ENCODE measurements around the gene SGPP2. TPM values are rescaled to one million over a fixed set of nuclear protein-coding genes. Genes with fewer than 3 reads are reported as not detected.

The SGPP2 gene
- total RNA-seq, 4 donors from 2014 or later = 0.63 to 15.3 (median 7.2) TPM

DNA sequence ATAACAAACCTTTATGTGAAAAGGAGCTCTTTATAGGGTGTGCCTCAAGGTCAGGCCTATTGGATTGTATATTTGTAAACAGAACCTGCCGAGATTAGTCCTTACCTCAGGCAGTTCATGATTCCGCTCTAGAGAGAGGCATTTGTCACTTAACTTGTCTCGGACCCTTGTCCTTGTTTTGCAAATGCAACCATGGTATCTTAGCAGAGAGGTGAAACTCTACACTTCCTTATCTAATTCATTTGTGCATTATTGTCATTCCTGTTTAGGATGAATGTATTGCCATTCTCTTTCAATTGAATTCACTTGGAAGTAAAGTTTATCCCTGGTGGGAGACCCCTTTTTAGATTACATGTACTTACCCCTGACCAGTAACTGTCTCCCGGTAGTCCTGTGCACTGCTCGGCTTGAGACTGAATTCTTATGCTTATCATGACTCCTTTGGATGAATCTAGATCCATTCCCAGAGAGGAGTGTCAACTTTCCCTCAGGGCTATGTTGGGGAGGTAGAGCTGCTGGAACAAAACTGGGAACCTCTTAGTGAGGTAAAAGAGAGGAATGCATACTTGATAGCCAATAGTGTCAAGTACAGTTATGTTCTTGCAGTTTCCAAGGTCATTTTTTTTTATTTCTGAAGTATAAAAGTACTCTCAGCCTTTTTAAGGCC is 46.6 kb downstream of the SGPP2 start:
- ATAC-seq (ENCODE audit: low FRiP score) = no peak
- TF ChIP-seq, protein P1, sequence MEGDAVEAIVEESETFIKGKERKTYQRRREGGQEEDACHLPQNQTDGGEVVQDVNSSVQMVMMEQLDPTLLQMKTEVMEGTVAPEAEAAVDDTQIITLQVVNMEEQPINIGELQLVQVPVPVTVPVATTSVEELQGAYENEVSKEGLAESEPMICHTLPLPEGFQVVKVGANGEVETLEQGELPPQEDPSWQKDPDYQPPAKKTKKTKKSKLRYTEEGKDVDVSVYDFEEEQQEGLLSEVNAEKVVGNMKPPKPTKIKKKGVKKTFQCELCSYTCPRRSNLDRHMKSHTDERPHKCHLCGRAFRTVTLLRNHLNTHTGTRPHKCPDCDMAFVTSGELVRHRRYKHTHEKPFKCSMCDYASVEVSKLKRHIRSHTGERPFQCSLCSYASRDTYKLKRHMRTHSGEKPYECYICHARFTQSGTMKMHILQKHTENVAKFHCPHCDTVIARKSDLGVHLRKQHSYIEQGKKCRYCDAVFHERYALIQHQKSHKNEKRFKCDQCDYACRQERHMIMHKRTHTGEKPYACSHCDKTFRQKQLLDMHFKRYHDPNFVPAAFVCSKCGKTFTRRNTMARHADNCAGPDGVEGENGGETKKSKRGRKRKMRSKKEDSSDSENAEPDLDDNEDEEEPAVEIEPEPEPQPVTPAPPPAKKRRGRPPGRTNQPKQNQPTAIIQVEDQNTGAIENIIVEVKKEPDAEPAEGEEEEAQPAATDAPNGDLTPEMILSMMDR (IDR thresholded peaks at IDR 0.05) = no peak
- no peak for DNase-seq (ENCODE audit: low spot score)

DNA sequence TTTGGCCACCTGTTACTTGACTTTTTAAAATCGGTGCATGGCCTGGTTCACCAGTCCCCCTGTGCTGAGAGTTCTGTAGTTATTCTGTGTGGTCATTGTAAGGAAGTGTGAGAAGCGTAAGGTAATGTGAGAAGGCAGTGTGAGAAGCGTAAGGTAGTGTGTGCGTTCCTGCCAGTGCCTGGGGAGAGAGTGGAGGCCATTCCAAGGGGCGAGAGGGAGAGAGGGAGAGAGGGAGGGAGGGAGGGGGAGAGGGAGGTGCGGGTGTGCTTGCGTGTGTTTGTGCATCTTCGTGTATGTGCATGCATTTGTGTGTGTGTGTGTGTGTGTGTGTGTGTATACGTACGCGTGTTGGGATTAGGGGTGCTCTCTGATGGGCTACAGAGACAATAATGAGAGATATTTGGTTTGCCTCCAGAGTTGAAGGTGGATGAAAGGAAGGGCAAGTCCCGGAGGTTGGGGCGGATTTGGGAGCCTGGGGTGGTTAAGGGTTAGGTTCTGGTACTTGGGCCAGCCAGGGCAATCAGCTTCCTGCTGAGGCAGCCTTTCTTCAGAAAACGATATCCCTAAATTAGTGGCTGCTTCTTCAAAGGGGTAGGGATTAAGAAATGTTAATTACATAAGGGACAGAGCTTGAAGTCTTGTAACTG is 53.7 kb downstream of the SGPP2 start:
- no peak for DNase-seq (ENCODE audit: low spot score)
- TF ChIP-seq, protein P1 (IDR thresholded peaks at IDR 0.05) = no peak

DNA sequence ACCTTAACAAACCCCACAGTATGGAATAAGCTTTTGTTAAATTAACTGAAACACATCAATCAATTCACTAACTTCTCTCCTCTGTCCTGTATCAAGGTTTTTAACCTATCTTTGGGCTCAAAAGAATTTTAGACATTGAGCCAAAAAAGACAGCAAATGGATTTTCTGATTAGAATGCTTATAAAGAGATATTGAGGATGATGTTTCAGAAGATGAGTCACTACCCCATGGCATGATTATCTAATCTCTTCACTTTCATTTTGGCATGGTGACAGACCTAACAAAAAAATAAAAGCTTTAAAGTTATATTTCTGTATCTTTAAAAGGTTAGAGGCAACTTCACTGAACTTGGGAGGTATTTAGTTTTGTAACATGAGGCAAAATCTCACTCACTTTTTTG is 55.5 kb downstream of the SGPP2 start:
- no peak for DNase-seq (ENCODE audit: low spot score)
- no peak for ATAC-seq (ENCODE audit: low FRiP score)
- TF ChIP-seq, protein P1 (IDR thresholded peaks at IDR 0.05) = no peak

More for the DNA sequence above, 53.7 kb downstream of the SGPP2 start:
- ATAC-seq (ENCODE audit: low FRiP score) = no peak

DNA sequence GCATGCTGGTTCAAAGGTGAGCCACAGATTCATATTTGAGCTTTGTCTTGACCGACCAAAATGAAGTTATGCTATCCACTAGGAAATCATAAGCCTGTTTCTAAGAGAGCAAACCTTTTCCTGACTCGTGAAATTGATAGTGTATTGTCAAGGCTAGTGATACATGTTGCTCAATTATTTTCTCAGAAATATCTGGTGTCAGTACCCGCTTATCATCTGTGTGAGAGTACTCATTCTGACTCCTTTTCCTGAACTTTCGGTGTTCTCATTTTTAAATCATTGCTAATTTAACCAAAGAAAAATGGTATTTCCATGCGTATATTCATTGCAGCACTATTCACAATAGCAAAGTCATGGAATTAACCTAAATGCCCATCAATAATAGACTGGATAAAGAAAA is 56.2 kb downstream of the SGPP2 start:
- peak; percentile 77 for ATAC-seq (ENCODE audit: low FRiP score)

DNA sequence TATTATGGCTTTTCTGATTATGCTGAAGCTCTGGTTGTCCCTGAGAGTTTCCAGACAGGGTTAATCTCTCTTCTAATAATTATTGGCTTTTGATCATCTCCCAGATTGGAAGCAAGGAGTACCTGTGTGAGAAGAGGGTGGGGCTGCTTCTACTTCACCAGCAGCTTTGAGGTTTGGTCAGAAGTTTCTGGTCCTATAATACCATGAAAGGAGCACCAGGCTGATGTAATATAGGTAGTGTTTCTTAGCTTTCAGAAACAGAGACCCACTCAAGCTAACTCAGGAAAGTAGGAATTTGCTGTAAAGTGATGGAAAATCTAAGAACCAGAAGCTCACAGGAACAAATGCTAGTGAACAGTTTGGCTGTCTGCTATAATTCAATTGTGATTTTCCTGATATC is 57.6 kb downstream of the SGPP2 start:
- TF ChIP-seq, protein P1 (IDR thresholded peaks at IDR 0.05) = no peak
- ATAC-seq (ENCODE audit: low FRiP score) (no peak), DNase-seq (ENCODE audit: low spot score) (no peak)

More for the DNA sequence above, 56.2 kb downstream of the SGPP2 start:
- TF ChIP-seq, protein P1 (IDR thresholded peaks at IDR 0.05) = no peak
- no peak for DNase-seq (ENCODE audit: low spot score)

DNA sequence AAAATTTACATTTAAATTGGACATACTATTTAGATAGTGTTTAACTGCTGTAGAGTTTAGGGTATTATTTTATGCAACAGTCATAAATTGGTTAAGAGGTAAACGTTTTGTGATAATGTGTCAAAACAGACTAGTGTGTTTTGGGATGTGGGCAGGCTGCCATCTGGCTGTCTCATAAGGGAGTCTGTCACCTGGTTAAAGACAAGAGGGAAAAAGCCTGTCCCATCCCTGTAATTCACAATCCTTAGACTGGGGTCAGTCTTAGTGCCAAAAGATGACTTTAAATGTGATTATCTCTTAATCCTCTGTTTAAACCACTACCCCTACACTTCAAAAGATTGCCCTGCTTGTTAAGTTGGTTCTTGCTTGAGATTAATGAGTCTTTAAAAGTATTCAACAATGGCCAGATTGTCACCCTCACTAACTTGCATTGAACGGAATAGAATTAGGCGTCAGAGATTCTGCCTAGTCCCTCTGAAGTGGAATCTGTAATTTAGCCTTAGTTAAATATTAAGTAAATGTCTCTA is 59.2 kb downstream of the SGPP2 start:
- no peak for DNase-seq (ENCODE audit: low spot score)
- no peak for ATAC-seq (ENCODE audit: low FRiP score)
- TF ChIP-seq, protein P1 (IDR thresholded peaks at IDR 0.05) = no peak

Measured in omental fat pad (tissue), 4 donors.